ENCODE data around the gene EHMT1. TPM values are rescaled to one million over a fixed set of nuclear protein-coding genes. Genes with fewer than 3 reads are reported as not detected.

EHMT1 gene
- total and polyA plus RNA-seq, 2 of the 13 experiments (the other 11 are each of a cell fraction or from before 2014, with no cell fraction given) = 23.0 to 27.1 TPM

DNA sequence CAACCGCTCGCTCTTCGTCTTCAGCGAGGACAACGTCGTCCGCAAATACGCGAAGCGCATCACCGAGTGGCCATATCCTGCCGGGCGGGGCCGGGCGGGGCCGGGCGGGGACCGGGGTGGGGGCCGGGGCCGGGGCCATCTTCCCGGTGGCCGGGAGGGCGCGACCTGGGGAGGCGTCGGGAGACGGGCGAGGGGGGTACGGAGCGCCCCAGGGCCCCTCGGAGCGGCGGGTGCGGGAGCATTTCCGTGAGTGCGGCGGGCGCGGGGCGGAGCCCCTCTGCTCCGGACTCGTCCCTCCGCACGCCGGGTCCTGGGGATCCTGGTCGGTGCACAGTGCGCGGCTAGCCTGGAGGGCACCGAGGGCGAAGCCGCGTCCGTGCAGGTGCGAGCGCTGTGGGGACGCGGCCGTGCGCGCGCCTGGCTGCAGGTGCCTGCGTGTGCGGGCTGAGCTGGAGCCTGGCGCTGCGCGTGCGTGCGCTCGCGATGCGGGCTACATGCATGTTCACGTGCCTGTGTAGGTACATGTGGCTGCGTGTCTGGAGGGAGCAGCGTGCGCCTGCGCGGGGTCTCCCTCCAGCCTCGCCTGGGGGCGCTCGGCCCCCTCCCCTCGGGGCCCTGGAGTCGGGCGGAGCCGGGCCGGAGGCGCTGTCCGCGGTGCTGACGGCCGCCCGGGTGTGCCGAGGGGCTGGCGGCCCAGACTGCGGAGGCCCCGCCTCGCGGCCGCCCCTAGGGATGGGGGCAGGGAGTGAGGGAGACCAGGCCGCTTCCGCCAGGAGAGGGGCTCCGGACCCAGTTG lies 259.5 kb downstream of the EHMT1 start (continued):
- TF ChIP-seq, protein P1, sequence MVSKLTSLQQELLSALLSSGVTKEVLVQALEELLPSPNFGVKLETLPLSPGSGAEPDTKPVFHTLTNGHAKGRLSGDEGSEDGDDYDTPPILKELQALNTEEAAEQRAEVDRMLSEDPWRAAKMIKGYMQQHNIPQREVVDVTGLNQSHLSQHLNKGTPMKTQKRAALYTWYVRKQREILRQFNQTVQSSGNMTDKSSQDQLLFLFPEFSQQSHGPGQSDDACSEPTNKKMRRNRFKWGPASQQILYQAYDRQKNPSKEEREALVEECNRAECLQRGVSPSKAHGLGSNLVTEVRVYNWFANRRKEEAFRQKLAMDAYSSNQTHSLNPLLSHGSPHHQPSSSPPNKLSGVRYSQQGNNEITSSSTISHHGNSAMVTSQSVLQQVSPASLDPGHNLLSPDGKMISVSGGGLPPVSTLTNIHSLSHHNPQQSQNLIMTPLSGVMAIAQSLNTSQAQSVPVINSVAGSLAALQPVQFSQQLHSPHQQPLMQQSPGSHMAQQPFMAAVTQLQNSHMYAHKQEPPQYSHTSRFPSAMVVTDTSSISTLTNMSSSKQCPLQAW (CRISPR knock-in tag; IDR thresholded peaks at IDR 0.05) = no peak
- TF ChIP-seq PHF5A (CRISPR knock-in tag; IDR thresholded peaks at IDR 0.05; ENCODE audit: low read depth, unreplicated experiment) (no peak), ZNF549 (CRISPR knock-in tag; IDR thresholded peaks at IDR 0.05) (no peak), SKI (IDR thresholded peaks at IDR 0.05; ENCODE audit: partially characterized antibody) (no peak), ELF4 (CRISPR knock-in tag; IDR thresholded peaks at IDR 0.05; ENCODE audit: borderline replicate concordance) (no peak), ZNF652 (CRISPR knock-in tag; IDR thresholded peaks at IDR 0.05; ENCODE audit: borderline replicate concordance, low read depth) (no peak), KMT2B (CRISPR knock-in tag; IDR thresholded peaks at IDR 0.05) (no peak), JARID2 (CRISPR knock-in tag; IDR thresholded peaks at IDR 0.05; ENCODE audit: insufficient replicate concordance) (no peak), HES4 (CRISPR knock-in tag; IDR thresholded peaks at IDR 0.05; ENCODE audit: borderline replicate concordance) (peak; percentile 88; the same call in 1 of the 2 replicates), ZNF335 (CRISPR knock-in tag; IDR thresholded peaks at IDR 0.05) (no peak), RELA (CRISPR knock-in tag; IDR thresholded peaks at IDR 0.05) (no peak), MED8 (CRISPR knock-in tag; IDR thresholded peaks at IDR 0.05; ENCODE audit: insufficient replicate concordance) (no peak), SOX5 (CRISPR knock-in tag; IDR thresholded peaks at IDR 0.05; ENCODE audit: borderline replicate concordance) (no peak), CBX1 (IDR thresholded peaks at IDR 0.05; ENCODE audit: low read depth) (no peak), JUNB (CRISPR knock-in tag; IDR thresholded peaks at IDR 0.05; ENCODE audit: borderline replicate concordance) (no peak), ARID2 (CRISPR knock-in tag; IDR thresholded peaks at IDR 0.05; ENCODE audit: borderline replicate concordance) (no peak), SRY (CRISPR knock-in tag; IDR thresholded peaks at IDR 0.05) (peak; percentile 48; the same call in 1 of the 2 replicates), RBAK (CRISPR knock-in tag; IDR thresholded peaks at IDR 0.05) (no peak)
- TF ChIP-seq, protein P2, sequence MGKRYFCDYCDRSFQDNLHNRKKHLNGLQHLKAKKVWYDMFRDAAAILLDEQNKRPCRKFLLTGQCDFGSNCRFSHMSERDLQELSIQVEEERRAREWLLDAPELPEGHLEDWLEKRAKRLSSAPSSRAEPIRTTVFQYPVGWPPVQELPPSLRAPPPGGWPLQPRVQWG (CRISPR knock-in tag; IDR thresholded peaks at IDR 0.05; ENCODE audit: borderline replicate concordance, low read depth) = no peak
- TF ChIP-seq, protein P3, sequence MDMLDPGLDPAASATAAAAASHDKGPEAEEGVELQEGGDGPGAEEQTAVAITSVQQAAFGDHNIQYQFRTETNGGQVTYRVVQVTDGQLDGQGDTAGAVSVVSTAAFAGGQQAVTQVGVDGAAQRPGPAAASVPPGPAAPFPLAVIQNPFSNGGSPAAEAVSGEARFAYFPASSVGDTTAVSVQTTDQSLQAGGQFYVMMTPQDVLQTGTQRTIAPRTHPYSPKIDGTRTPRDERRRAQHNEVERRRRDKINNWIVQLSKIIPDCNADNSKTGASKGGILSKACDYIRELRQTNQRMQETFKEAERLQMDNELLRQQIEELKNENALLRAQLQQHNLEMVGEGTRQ (IDR thresholded peaks at IDR 0.05; ENCODE audit: low read depth, low read length) = no peak
- TF ChIP-seq, protein P3 (CRISPR knock-in tag; IDR thresholded peaks at IDR 0.05; ENCODE audit: borderline replicate concordance) = no peak
- TF ChIP-seq, protein P4, sequence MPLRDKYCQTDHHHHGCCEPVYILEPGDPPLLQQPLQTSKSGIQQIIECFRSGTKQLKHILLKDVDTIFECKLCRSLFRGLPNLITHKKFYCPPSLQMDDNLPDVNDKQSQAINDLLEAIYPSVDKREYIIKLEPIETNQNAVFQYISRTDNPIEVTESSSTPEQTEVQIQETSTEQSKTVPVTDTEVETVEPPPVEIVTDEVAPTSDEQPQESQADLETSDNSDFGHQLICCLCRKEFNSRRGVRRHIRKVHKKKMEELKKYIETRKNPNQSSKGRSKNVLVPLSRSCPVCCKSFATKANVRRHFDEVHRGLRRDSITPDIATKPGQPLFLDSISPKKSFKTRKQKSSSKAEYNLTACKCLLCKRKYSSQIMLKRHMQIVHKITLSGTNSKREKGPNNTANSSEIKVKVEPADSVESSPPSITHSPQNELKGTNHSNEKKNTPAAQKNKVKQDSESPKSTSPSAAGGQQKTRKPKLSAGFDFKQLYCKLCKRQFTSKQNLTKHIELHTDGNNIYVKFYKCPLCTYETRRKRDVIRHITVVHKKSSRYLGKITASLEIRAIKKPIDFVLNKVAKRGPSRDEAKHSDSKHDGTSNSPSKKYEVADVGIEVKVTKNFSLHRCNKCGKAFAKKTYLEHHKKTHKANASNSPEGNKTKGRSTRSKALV (CRISPR knock-in tag; IDR thresholded peaks at IDR 0.05) = no peak
- TF ChIP-seq, protein P5, sequence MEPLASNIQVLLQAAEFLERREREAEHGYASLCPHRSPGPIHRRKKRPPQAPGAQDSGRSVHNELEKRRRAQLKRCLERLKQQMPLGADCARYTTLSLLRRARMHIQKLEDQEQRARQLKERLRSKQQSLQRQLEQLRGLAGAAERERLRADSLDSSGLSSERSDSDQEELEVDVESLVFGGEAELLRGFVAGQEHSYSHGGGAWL (CRISPR knock-in tag; IDR thresholded peaks at IDR 0.05) = peak; percentile 76; the same call in 1 of the 2 replicates

All from HepG2 (cell line).